ENCODE measurements around the gene CACNA1C. TPM values are rescaled to one million over a fixed set of nuclear protein-coding genes. Genes with fewer than 3 reads are reported as not detected.

Gene CACNA1C
- polyA plus RNA-seq, 1 of the 3 experiments (the other 2 are of a cell fraction) = 1.5 TPM

- Histone ChIP-seq H3K27me3 (ENCODE audit: insufficient read depth) (no peaks in the 10 kb centered on the region), H4K20me1 (ENCODE audit: insufficient read depth) (no peaks in the 10 kb centered on the region), H3K27ac (ENCODE audit: low read depth in 2 of 2, low read length in 1 of 2) (no peak overlapping the region), H3F3A (replicated peaks; ENCODE audit: insufficient read depth) (no peaks in the 10 kb centered on the region), H3K9ac (no peak overlapping the region), H2AFZ (ENCODE audit: low read depth) (no peak overlapping the region), H3K36me3 (replicated peaks in 1 of 2; ENCODE audit: control insufficient read depth in 1 of 2, insufficient read depth in 2 of 2, low read length in 1 of 2) (no peaks in the 10 kb centered on the region), H3K9me3 (no peaks in the 10 kb centered on the region), H3K4me2 (no peak overlapping the region), H3K79me2 (ENCODE audit: insufficient read depth) (no peaks in the 10 kb centered on the region), H3K4me1 (ENCODE audit: control insufficient read depth in 1 of 2, insufficient read depth in 2 of 2, low read depth in 1 of 2, low read length in 1 of 2) (no peaks in the 10 kb centered on the region), H3K9me2 (no peaks in the 10 kb centered on the region), H3K4me3 (ENCODE audit: low read depth in 2 of 2, low read length in 1 of 2) (no peak overlapping the region)
- ChIA-PET CTCF (interaction anchor here (1.1 kb wide), 1 partner anchor 136 kb away, joined by 3 read pairs; no protein-coding TSS in a partner anchor), POLR2A (no interaction called here)
- TF ChIP-seq TAF1 (IDR thresholded peaks at IDR 0.05; ENCODE audit: borderline replicate concordance, low read depth, low read length) = no peak
- no peak for TF ChIP-seq YY1 (IDR thresholded peaks at IDR 0.05; ENCODE audit: low read depth)
- no peak for TF ChIP-seq JUND (IDR thresholded peaks at IDR 0.05)
- TF ChIP-seq MAX (IDR thresholded peaks at IDR 0.05; ENCODE audit: low read depth) = no peak
- TF ChIP-seq EP300 (IDR thresholded peaks at IDR 0.05; ENCODE audit: borderline replicate concordance in 1 of 2, low read depth in 1 of 2, low read length in 1 of 2) = no peak
- TF ChIP-seq SMC3 (IDR thresholded peaks at IDR 0.05; ENCODE audit: low read depth, low read length) = no peak
- no peak for TF ChIP-seq USF1 (IDR thresholded peaks at IDR 0.05; ENCODE audit: borderline replicate concordance, low read depth)
- no peak for TF ChIP-seq NRF1 (IDR thresholded peaks at IDR 0.05; ENCODE audit: low read depth, low read length)
- TF ChIP-seq RCOR1 (IDR thresholded peaks at IDR 0.05; ENCODE audit: low read length) = no peak
- no peak for TF ChIP-seq RXRA (IDR thresholded peaks at IDR 0.05; ENCODE audit: borderline replicate concordance, low read depth)
- TF ChIP-seq CHD2 (IDR thresholded peaks at IDR 0.05; ENCODE audit: low read length, partially characterized antibody) = no peak
- no peak for TF ChIP-seq CTCF (IDR thresholded peaks at IDR 0.05)
- no peak for TF ChIP-seq TCF12 (IDR thresholded peaks at IDR 0.05)
- TF ChIP-seq SIN3A (IDR thresholded peaks at IDR 0.05; ENCODE audit: borderline replicate concordance, low read depth, low read length) = no peak
- no peak for TF ChIP-seq REST (IDR thresholded peaks at IDR 0.05; ENCODE audit: low read depth, low read length)
- no peak for TF ChIP-seq POLR2AphosphoS5 (IDR thresholded peaks at IDR 0.05; ENCODE audit: low read depth, low read length)
- no peak for TF ChIP-seq RAD21 (IDR thresholded peaks at IDR 0.05; ENCODE audit: low read length)
- TF ChIP-seq RFX5 (IDR thresholded peaks at IDR 0.05; ENCODE audit: low read length) = no peak
- WGBS (ENCODE audit: low lambda C conversion rate) = 54% methylated on average over 17 of the region's 20 CpGs
- no peak for DNase-seq
These were observed 624.5 kb downstream of the CACNA1C start for GRCh38 chr12:2677142-2677880.
